Panc1 (cell line): ENCODE measurements around the gene SPPL2C.

Source experiments
- POLR2AphosphoS5 ChIP-seq: IDR thresholded peaks from 2 replicates; pipeline ENCODE4 v1.6.1; 2012; ENCODE audit warnings: mild to moderate bottlenecking, low read depth, low read length, moderate library complexity
- REST ChIP-seq, 2 experiments: IDR thresholded peaks; 2 replicates each; pipeline ENCODE4 v1.6.1; 2011 to 2012; ENCODE audit warnings: low read depth in 2 of 2, control low read depth in 1 of 2, low read length in 1 of 2, mild to moderate bottlenecking in 1 of 2, moderate library complexity in 1 of 2; ENCODE audit not compliant: insufficient read depth in 1 of 2
- SIN3A ChIP-seq: IDR thresholded peaks from 2 replicates; pipeline ENCODE4 v1.6.1; 2012; ENCODE audit warnings: low read depth, mild to moderate bottlenecking, low read length, moderate library complexity, borderline replicate concordance; ENCODE audit not compliant: insufficient read depth
- TCF7L2 ChIP-seq: IDR thresholded peaks from 2 replicates; pipeline ENCODE4 v1.6.1; 2011; ENCODE audit warnings: mild to moderate bottlenecking, low read depth, low read length, inconsistent platforms
- TF ChIP-seq, protein P1 (sequence below): fragments of 450-650 bp; IDR thresholded peaks from 2 replicates; pipeline ENCODE4 v1.5.1; 2017; ENCODE audit warnings: mild to moderate bottlenecking

DNA sequence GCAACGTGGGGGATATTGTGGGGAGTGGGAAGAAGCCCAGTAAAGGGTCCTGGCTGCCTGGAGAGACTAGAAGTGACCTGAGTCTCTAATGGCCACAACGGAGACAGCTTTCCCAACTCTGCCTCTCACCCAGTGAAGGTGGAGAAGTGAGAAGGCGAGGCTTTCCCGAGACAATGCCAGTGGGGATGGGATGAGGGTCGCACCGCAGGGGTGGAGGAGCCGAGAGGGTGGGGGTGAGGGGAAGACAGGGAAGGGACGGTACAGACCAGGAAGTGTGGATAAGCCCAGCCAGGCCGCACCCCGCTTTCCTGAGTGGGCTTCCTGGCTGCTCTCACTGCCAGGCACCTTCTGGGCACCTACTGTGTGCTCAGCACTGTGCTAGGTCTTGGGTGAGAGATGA, 7.5 kb upstream of the SPPL2C start:
- TF ChIP-seq, protein P1, sequence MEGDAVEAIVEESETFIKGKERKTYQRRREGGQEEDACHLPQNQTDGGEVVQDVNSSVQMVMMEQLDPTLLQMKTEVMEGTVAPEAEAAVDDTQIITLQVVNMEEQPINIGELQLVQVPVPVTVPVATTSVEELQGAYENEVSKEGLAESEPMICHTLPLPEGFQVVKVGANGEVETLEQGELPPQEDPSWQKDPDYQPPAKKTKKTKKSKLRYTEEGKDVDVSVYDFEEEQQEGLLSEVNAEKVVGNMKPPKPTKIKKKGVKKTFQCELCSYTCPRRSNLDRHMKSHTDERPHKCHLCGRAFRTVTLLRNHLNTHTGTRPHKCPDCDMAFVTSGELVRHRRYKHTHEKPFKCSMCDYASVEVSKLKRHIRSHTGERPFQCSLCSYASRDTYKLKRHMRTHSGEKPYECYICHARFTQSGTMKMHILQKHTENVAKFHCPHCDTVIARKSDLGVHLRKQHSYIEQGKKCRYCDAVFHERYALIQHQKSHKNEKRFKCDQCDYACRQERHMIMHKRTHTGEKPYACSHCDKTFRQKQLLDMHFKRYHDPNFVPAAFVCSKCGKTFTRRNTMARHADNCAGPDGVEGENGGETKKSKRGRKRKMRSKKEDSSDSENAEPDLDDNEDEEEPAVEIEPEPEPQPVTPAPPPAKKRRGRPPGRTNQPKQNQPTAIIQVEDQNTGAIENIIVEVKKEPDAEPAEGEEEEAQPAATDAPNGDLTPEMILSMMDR, result no peak
- TF ChIP-seq REST (IDR thresholded peaks at IDR 0.05; ENCODE audit: insufficient read depth in 1 of 2, low read depth in 2 of 2, low read length in 1 of 2), result no peak
- no peak for TF ChIP-seq POLR2AphosphoS5
- TF ChIP-seq TCF7L2, result no peak
- no peak for TF ChIP-seq SIN3A
